PC-3 (cell line): ENCODE data around the gene FAM221B. TPM values are rescaled to one million over a fixed set of nuclear protein-coding genes. Genes with fewer than 3 reads are reported as not detected.

Source experiments
- ATAC-seq: fragments of 200-7000 bp; cut with Tn5 transposase; 2 replicates; pipeline ENCODE4 v1.9.1; 2020; ENCODE audit warnings: mild to moderate bottlenecking, moderate library complexity
- BruUV-seq: library from RNA; stranded (reverse); fragments of 400-500 nt; replicated peaks from 2 replicates; lab custom pipeline; 2021; lab: Mats Ljungman, UMichigan
- CTCF ChIA-PET: fragments of 300-600 bp; sonication (Branson Sonifier 250); formaldehyde crosslinking; loops from one replicate; lab custom pipeline; 2022; ENCODE audit warnings: antibody characterized with exemption; lab: Charles Lee
- POLR2A ChIA-PET: fragments of 300-600 bp; sonication (Branson Sonifier 250); formaldehyde crosslinking; loops from one replicate; lab custom pipeline; 2022; ENCODE audit warnings: antibody characterized with exemption; ENCODE audit not compliant: unreplicated experiment; lab: Charles Lee
- DNase-seq: peaks from one replicate; pipeline ENCODE4 v3.0.0-alpha.2; 2015
- H2AFZ ChIP-seq: fragments of 300-600 bp; sonication (generic); 2 replicates; pipeline ENCODE4 v1.6.0; 2016; ENCODE audit warnings: antibody characterized with exemption, low read length
- H3F3A ChIP-seq: fragments of 300-600 bp; sonication (generic); one replicate; pipeline ENCODE4 v1.6.0; 2017; ENCODE audit warnings: antibody characterized with exemption, low read length, control low read depth, mild to moderate bottlenecking; ENCODE audit not compliant: unreplicated experiment
- H3K27ac ChIP-seq: fragments of 300-600 bp; sonication (generic); 2 replicates; pipeline ENCODE4 v1.5.1; 2016; ENCODE audit warnings: mild to moderate bottlenecking, low read length
- H3K27me3 ChIP-seq: fragments of 300-600 bp; sonication (generic); 2 replicates; pipeline ENCODE4 v1.6.1; 2016; ENCODE audit warnings: low read length, mixed read lengths
- H3K36me3 ChIP-seq: fragments of 300-600 bp; sonication (generic); 2 replicates; pipeline ENCODE4 v1.6.1; 2016; ENCODE audit warnings: low read depth, mixed run types, low read length, mixed read lengths
- H3K4me1 ChIP-seq: fragments of 300-600 bp; sonication (generic); 2 replicates; pipeline ENCODE4 v1.5.1; 2016; ENCODE audit warnings: low read length; ENCODE audit not compliant: insufficient read depth
- H3K4me2 ChIP-seq: fragments of 300-600 bp; sonication (generic); 2 replicates; pipeline ENCODE4 v1.6.0; 2016; ENCODE audit warnings: low read length
- H3K4me3 ChIP-seq: fragments of 300-600 bp; sonication (generic); 2 replicates; pipeline ENCODE4 v1.5.1; 2016; ENCODE audit warnings: mild to moderate bottlenecking, low read length, mixed read lengths
- H3K79me2 ChIP-seq: fragments of 300-600 bp; sonication (generic); 2 replicates; pipeline ENCODE4 v1.6.1; 2017; ENCODE audit warnings: low read length, mixed read lengths
- H3K9ac ChIP-seq: fragments of 300-600 bp; sonication (generic); 2 replicates; pipeline ENCODE4 v1.6.0; 2016; ENCODE audit warnings: mild to moderate bottlenecking, low read length
- H3K9me2 ChIP-seq: fragments of 300-600 bp; sonication (generic); replicated peaks from 2 replicates; pipeline ENCODE4 v1.6.1; 2016; ENCODE audit warnings: mixed run types, low read length, mixed read lengths
- H3K9me3 ChIP-seq: fragments of 300-600 bp; sonication (generic); 2 replicates; pipeline ENCODE4 v1.6.1; 2016; ENCODE audit warnings: low read length, mixed read lengths
- H4K20me1 ChIP-seq: fragments of 300-600 bp; sonication (generic); 2 replicates; pipeline ENCODE4 v1.6.1; 2016; ENCODE audit warnings: low read length, mixed read lengths
- EZH2 ChIP-seq: fragments of 300-600 bp; sonication (generic); IDR thresholded peaks from one replicate; pipeline ENCODE4 v1.6.1; 2017; ENCODE audit warnings: antibody characterized with exemption, mild to moderate bottlenecking, low read length; ENCODE audit not compliant: unreplicated experiment
- EZH2phosphoT487 ChIP-seq: fragments of 300-600 bp; sonication (generic); IDR thresholded peaks from 2 replicates; pipeline ENCODE4 v1.6.1; 2018; ENCODE audit warnings: mild to moderate bottlenecking, antibody characterized with exemption, low read length, borderline replicate concordance
- intact Hi-C: fragments of 100-400 bp; cut with micrococcal nuclease; formaldehyde crosslinking; loops from 2 replicates; pipeline ENCODE4 v1.9.0; 2023
- total RNA-seq: library from RNA; depleted of rRNA; stranded (reverse); fragments of >200 nt; gene quantifications from 2 replicates; pipeline ENCODE4 v1.2.3, GENCODE V29; 2014
- TF ChIP-seq, protein P1 (sequence below): fragments of 300-600 bp; sonication (generic); conservative IDR thresholded peaks from 2 replicates; pipeline ENCODE4 v1.5.1; 2017; ENCODE audit warnings: antibody characterized with exemption, low read depth, mild to moderate bottlenecking, low read length

The FAM221B gene
- total RNA-seq, 1 experiment from 2014 or later: not detected

DNA sequence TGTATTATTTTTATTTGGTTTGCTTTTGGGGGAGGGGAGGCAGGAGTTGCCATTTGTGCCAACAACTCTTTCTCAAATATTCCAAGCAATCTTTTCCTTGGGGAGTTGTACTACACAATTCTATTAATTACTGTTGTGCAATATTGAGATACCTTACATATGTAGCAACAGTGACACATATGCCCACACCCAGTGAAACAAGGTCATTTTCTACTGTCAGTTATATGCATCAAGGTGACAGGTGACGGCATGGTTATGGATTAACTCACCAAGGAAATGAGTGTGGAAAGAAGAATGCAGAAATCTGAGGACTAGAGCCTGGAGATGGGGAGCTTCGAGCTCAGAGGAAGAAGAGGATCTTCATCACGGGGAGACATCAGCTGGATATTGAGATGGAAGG is 56.6 kb downstream of the FAM221B start:
- Histone ChIP-seq H3K4me2 (peak overlapping the region; percentile 58), H3K36me3 (no peaks in the 10 kb centered on the region), H3F3A (peaks cover 5% of the 10 kb centered on the region), H2AFZ (no peak overlapping the region), H3K9ac (no peak overlapping the region), H3K4me1 (peaks cover 37% of the 10 kb centered on the region), H3K9me3 (no peaks in the 10 kb centered on the region), H3K27ac (peak overlapping the region; percentile 64), H3K4me3 (peak overlapping the region; percentile 22; the same call in 1 of the 2 replicates), H4K20me1 (no peaks in the 10 kb centered on the region), H3K79me2 (no peaks in the 10 kb centered on the region), H3K9me2 (no peaks in the 10 kb centered on the region), H3K27me3 (no peaks in the 10 kb centered on the region)
- POLR2A ChIA-PET: no interaction called here
- ATAC-seq (peak; percentile 72), DNase-seq (peak; percentile 77)
- CTCF ChIA-PET: interaction anchor here (0.5 to 1.7 kb wide), 2 partner anchors 19 to 23 kb away, joined by 3 to 6 read pairs; partner anchors contain the start of genes GBA2 and RGP1
- intact Hi-C loops: loop anchor here (1.0 to 10.0 kb wide), 2 partner anchors 15 to 53 kb away; partner anchors contain the start of genes FAM221B and TMEM8B
- TF ChIP-seq, protein P1, sequence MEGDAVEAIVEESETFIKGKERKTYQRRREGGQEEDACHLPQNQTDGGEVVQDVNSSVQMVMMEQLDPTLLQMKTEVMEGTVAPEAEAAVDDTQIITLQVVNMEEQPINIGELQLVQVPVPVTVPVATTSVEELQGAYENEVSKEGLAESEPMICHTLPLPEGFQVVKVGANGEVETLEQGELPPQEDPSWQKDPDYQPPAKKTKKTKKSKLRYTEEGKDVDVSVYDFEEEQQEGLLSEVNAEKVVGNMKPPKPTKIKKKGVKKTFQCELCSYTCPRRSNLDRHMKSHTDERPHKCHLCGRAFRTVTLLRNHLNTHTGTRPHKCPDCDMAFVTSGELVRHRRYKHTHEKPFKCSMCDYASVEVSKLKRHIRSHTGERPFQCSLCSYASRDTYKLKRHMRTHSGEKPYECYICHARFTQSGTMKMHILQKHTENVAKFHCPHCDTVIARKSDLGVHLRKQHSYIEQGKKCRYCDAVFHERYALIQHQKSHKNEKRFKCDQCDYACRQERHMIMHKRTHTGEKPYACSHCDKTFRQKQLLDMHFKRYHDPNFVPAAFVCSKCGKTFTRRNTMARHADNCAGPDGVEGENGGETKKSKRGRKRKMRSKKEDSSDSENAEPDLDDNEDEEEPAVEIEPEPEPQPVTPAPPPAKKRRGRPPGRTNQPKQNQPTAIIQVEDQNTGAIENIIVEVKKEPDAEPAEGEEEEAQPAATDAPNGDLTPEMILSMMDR: no peak
- TF ChIP-seq EZH2: no peak
- no peak for TF ChIP-seq EZH2phosphoT487
- BruUV-seq: no TSS peak

DNA sequence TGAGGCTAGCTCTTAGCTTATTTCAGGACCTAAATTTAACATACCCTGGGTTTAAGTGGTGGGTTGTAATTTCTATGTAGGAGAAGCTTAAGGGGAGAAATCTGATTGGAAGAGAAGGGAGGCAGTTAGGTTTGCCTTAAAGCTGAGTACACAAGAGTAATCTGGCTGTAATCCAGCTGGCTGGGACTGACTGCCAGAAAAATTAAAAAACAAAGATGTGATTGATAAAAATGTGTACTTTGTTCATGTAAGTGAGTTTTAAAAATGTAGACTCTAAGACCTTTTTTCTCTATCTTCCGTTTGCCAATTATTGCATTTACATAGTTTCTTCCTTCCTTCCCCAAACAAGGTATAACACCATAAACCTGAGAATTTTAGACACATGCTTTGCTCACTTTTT is 57.0 kb downstream of the FAM221B start:
- POLR2A ChIA-PET: interaction anchor here (0.6 to 0.9 kb wide), 2 partner anchors 101 to 114 kb away, joined by 3 read pairs; partner anchors contain the start of gene RMRP
- no peak for TF ChIP-seq EZH2phosphoT487
- TF ChIP-seq, protein P1: no peak
- TF ChIP-seq EZH2: no peak
- intact Hi-C loops: loop anchor here (1.0 to 10.0 kb wide), 2 partner anchors 14 to 53 kb away; partner anchors contain the start of genes FAM221B and TMEM8B
- H3K4me2 ChIP-seq: peak overlapping the region; percentile 58
- H3F3A ChIP-seq: peaks cover 5% of the 10 kb centered on the region
- peak overlapping the region; percentile 22; the same call in 1 of the 2 replicates for H3K4me3 ChIP-seq
- H3K9me3 ChIP-seq: no peaks in the 10 kb centered on the region
- H3K36me3 ChIP-seq: no peaks in the 10 kb centered on the region
- no peaks in the 10 kb centered on the region for H3K9me2 ChIP-seq
- peak; percentile 64 for ATAC-seq
- 0 out of 2 replicates have a peak overlapping the region, but pooled peaks have one; percentile 29 for H2AFZ ChIP-seq
- H3K9ac ChIP-seq: no peak overlapping the region
- H3K79me2 ChIP-seq: no peaks in the 10 kb centered on the region
- peak; percentile 69 for DNase-seq
- CTCF ChIA-PET: interaction anchor here (0.5 to 1.7 kb wide), 2 partner anchors 19 to 22 kb away, joined by 3 to 6 read pairs; partner anchors contain the start of genes GBA2 and RGP1
- no peaks in the 10 kb centered on the region for H3K27me3 ChIP-seq
- no TSS peak for BruUV-seq
- H4K20me1 ChIP-seq: no peaks in the 10 kb centered on the region
- H3K27ac ChIP-seq: peak overlapping the region; percentile 64
- peaks cover 37% of the 10 kb centered on the region for H3K4me1 ChIP-seq

DNA sequence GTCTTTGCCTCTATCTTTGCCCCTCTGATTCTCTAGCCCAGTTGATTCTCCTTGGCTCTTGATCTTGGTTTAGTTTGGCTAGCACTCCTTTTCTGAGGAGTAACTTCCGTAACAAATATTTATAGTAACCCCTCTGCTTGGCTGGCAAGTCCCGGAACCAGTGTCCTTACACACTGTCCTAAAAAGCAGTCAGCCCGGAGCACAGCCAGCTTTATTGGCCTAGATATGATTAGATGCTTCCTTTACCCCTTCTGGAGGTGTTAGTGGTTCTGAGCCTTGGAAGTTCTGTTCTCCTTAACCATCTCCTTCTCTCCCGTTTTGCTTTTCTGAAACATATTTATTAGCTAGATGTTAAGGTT is 57.5 kb downstream of the FAM221B start:
- no peaks in the 10 kb centered on the region for H3K9me3 ChIP-seq
- TSS peak; percentile 87 for BruUV-seq
- ATAC-seq (peak; percentile 79), DNase-seq (peak; percentile 35)
- H4K20me1 ChIP-seq: no peaks in the 10 kb centered on the region
- H3K4me2 ChIP-seq: peak overlapping the region; percentile 58
- 0 out of 2 replicates have a peak overlapping the region, but pooled peaks have one; percentile 29 for H2AFZ ChIP-seq
- H3K4me3 ChIP-seq: peak overlapping the region; percentile 22; the same call in 1 of the 2 replicates
- no peaks in the 10 kb centered on the region for H3K79me2 ChIP-seq
- TF ChIP-seq EZH2phosphoT487 (no peak), EZH2 (no peak)
- TF ChIP-seq, protein P1: no peak
- peaks cover 37% of the 10 kb centered on the region for H3K4me1 ChIP-seq
- H3K9ac ChIP-seq: no peak overlapping the region
- H3K27me3 ChIP-seq: no peaks in the 10 kb centered on the region
- CTCF ChIA-PET: interaction anchor here (0.6 to 1.7 kb wide), 2 partner anchors 10 to 22 kb away, joined by 6 to 7 read pairs; partner anchors contain the start of genes GBA2 and RGP1
- no peaks in the 10 kb centered on the region for H3K9me2 ChIP-seq
- peaks cover 5% of the 10 kb centered on the region for H3F3A ChIP-seq
- H3K36me3 ChIP-seq: no peaks in the 10 kb centered on the region
- POLR2A ChIA-PET: interaction anchor here (0.6 to 0.9 kb wide), 2 partner anchors 101 to 113 kb away, joined by 3 read pairs; partner anchors contain the start of gene RMRP
- intact Hi-C loops: loop anchor here (1.0 to 10.0 kb wide), 2 partner anchors 14 to 54 kb away; partner anchors contain the start of genes FAM221B and TMEM8B
- H3K27ac ChIP-seq: peak overlapping the region; percentile 64
